Liver (tissue), 9 donors: Measurements from ENCODE around the gene EPGN. TPM values are rescaled to one million over a fixed set of nuclear protein-coding genes. Genes with fewer than 3 reads are reported as not detected.

Experiments
- DNase-seq: peaks from one replicate; pipeline ENCODE4 v3.0.0-alpha.2; 2017; ENCODE audit warnings: low spot score
- H3K27ac ChIP-seq, 2 donors: one replicate each; pipeline ENCODE4 v1.7.0; 2013; ENCODE audit warnings: inconsistent platforms in 2 of 2, low read length in 2 of 2, control low read depth in 1 of 2, low read depth in 1 of 2, mild to moderate bottlenecking in 1 of 2
- H3K27me3 ChIP-seq, 4 donors: one replicate each; pipeline versions ENCODE4 v1.6.1 to v1.7.0; 2013; ENCODE audit warnings: low read length in 3 of 4, inconsistent platforms in 1 of 4, mild to moderate bottlenecking in 1 of 4, moderate library complexity in 1 of 4; ENCODE audit not compliant: control insufficient read depth in 4 of 4, insufficient read depth in 4 of 4
- H3K36me3 ChIP-seq, 4 donors: one replicate each; pipeline versions ENCODE4 v1.6.1 to v1.7.0; 2013; ENCODE audit warnings: low read length in 3 of 4, mild to moderate bottlenecking in 3 of 4, low read depth in 1 of 4, moderate library complexity in 1 of 4; ENCODE audit not compliant: control insufficient read depth in 4 of 4, insufficient read depth in 3 of 4
- H3K4me1 ChIP-seq, 4 donors: one replicate each; pipeline versions ENCODE4 v1.6.1 to v1.7.0; 2013; ENCODE audit warnings: low read length in 3 of 4, mild to moderate bottlenecking in 3 of 4, moderate library complexity in 1 of 4; ENCODE audit not compliant: control insufficient read depth in 4 of 4, insufficient read depth in 4 of 4
- H3K4me3 ChIP-seq, 3 donors: one replicate each; pipeline versions ENCODE4 v1.6.1 to v1.7.0; 2013; ENCODE audit warnings: low read length in 3 of 3, control low read depth in 1 of 3, low read depth in 1 of 3, mild to moderate bottlenecking in 1 of 3
- H3K9ac ChIP-seq, 2 donors: one replicate each; pipeline ENCODE4 v1.7.0; 2013; ENCODE audit warnings: low read length in 2 of 2, mild to moderate bottlenecking in 2 of 2, moderate library complexity in 2 of 2, control low read depth in 1 of 2, low read depth in 1 of 2
- H3K9me3 ChIP-seq, 4 donors: one replicate each; pipeline versions ENCODE4 v1.6.1 to v1.7.0; 2013; ENCODE audit warnings: low read length in 3 of 4; ENCODE audit not compliant: control insufficient read depth in 4 of 4
- ATF3 ChIP-seq: IDR thresholded peaks from 2 replicates; pipeline ENCODE4 v1.6.1; 2016; ENCODE audit warnings: antibody characterized with exemption
- CTCF ChIP-seq: fragments of 150-350 bp; IDR thresholded peaks from 2 replicates; pipeline ENCODE4 v1.5.1; 2017; ENCODE audit warnings: improper control_type of control experiment, low read depth, low read length; ENCODE audit not compliant: missing input control
- FOXA1 ChIP-seq: IDR thresholded peaks from 2 replicates; pipeline ENCODE4 v1.6.1; 2016; ENCODE audit warnings: antibody characterized with exemption
- FOXA2 ChIP-seq: IDR thresholded peaks from 2 replicates; pipeline ENCODE4 v1.6.1; 2016; ENCODE audit warnings: antibody characterized with exemption
- GABPA ChIP-seq, 2 donors: IDR thresholded peaks in 1 of 2; conservative IDR thresholded peaks in 1 of 2; 2 replicates each; pipeline ENCODE4 v1.6.1; 2016; ENCODE audit warnings: antibody characterized with exemption in 2 of 2, mild to moderate bottlenecking in 1 of 2, moderate library complexity in 1 of 2
- HNF4A ChIP-seq, 2 donors: conservative IDR thresholded peaks; 2 replicates each; pipeline ENCODE4 v1.6.1; 2016; ENCODE audit warnings: antibody characterized with exemption in 2 of 2, mild to moderate bottlenecking in 2 of 2
- HNF4G ChIP-seq: IDR thresholded peaks from 2 replicates; pipeline ENCODE4 v1.6.1; 2016; ENCODE audit warnings: antibody characterized with exemption
- JUND ChIP-seq, 2 donors: IDR thresholded peaks; 2 replicates each; pipeline ENCODE4 v1.6.1; 2016; ENCODE audit warnings: antibody characterized with exemption in 2 of 2
- MAX ChIP-seq: IDR thresholded peaks from 2 replicates; pipeline ENCODE4 v1.6.1; 2016; ENCODE audit warnings: antibody characterized with exemption
- NR2F2 ChIP-seq: IDR thresholded peaks from 2 replicates; pipeline ENCODE4 v1.6.1; 2016; ENCODE audit warnings: antibody characterized with exemption
- RAD21 ChIP-seq, 2 donors: IDR thresholded peaks; 2 replicates each; pipeline ENCODE4 v1.6.1; 2016; ENCODE audit warnings: antibody characterized with exemption in 2 of 2, mild to moderate bottlenecking in 2 of 2
- REST ChIP-seq: IDR thresholded peaks from 2 replicates; pipeline ENCODE4 v1.6.1; 2016; ENCODE audit warnings: antibody characterized with exemption, mild to moderate bottlenecking
- RXRA ChIP-seq, 2 donors: IDR thresholded peaks; 2 replicates each; pipeline ENCODE4 v1.6.1; 2017 to 2018; ENCODE audit warnings: antibody characterized with exemption in 2 of 2, mild to moderate bottlenecking in 1 of 2
- SP1 ChIP-seq: IDR thresholded peaks from 2 replicates; pipeline ENCODE4 v1.6.1; 2018; ENCODE audit warnings: antibody characterized with exemption, mild to moderate bottlenecking
- TAF1 ChIP-seq: conservative IDR thresholded peaks from 2 replicates; pipeline ENCODE4 v1.6.1; 2016; ENCODE audit warnings: antibody characterized with exemption, mild to moderate bottlenecking
- ZBTB33 ChIP-seq: IDR thresholded peaks from 2 replicates; pipeline ENCODE4 v1.6.1; 2016; ENCODE audit warnings: antibody characterized with exemption
- WGBS: extraction: QIAGEN DNeasy Blood & Tissue Kit; methylation state at CpG from one replicate; pipeline ENCODE4 v1.1.7; 2013; 5-methylcytosine and 5-hydroxymethylcytosine counted together
- polyA plus RNA-seq, 2 donors: library from polyadenylated mRNA; stranded (reverse) in 1 of 2; unstranded in 1 of 2; fragments of 200-250 nt in 1 of 2; fragments of >200 nt in 1 of 2; fragmentation: Nextera tagmentation in 1 of 2; extraction: Ambion mirVana in 1 of 2; gene quantifications; one replicate each; pipeline versions ENCODE4 v1.2.1 to v1.2.3, GENCODE V29; 2013 to 2015
- total RNA-seq, 2 donors: library from RNA; depleted of rRNA; stranded (reverse); fragments of >200 nt; gene quantifications; one replicate each; pipeline ENCODE4 v1.2.3, GENCODE V29; 2014
- donor health status: healthy.
- donor health status: healthy.
- donor health status: healthy.
- donor health status: healthy.
- donor health status: healthy.

Gene EPGN
- total and polyA plus RNA-seq, 4 donors, result 0.09 to 0.75 TPM; not detected in 2

GRCh38 chr4:74357965-74358364 is 49.7 kb downstream of the EPGN start:
- H3K9ac ChIP-seq, result no peak overlapping the region
- H3K9me3 ChIP-seq, result no peaks in the 10 kb centered on the region
- H3K4me1 ChIP-seq, result no peaks in the 10 kb centered on the region
- 81% methylated on average over 1 of the region's 1 CpG for WGBS
- no peaks in the 10 kb centered on the region for H3K27me3 ChIP-seq
- no peak for TF ChIP-seq SP1
- no peak for TF ChIP-seq RXRA (IDR thresholded peaks at IDR 0.05)
- TF ChIP-seq REST, result no peak
- TF ChIP-seq GABPA (IDR thresholded peaks at IDR 0.05 in 1 of 2, conservative IDR thresholded peaks at IDR 0.05 in 1 of 2), result no peak
- TF ChIP-seq HNF4A (conservative IDR thresholded peaks at IDR 0.05), result no peak
- no peak for TF ChIP-seq RAD21 (IDR thresholded peaks at IDR 0.05)
- TF ChIP-seq TAF1, result no peak
- TF ChIP-seq FOXA2, result no peak
- TF ChIP-seq JUND (IDR thresholded peaks at IDR 0.05), result no peak
- TF ChIP-seq ZBTB33, result no peak
- TF ChIP-seq HNF4G, result no peak
- TF ChIP-seq ATF3, result no peak
- H3K27ac ChIP-seq, result no peak overlapping the region
- H3K36me3 ChIP-seq, result no peaks in the 10 kb centered on the region
- no peak overlapping the region for H3K4me3 ChIP-seq
- DNase-seq, result no peak

- H3K27ac ChIP-seq, result no peak overlapping the region
- H3K9me3 ChIP-seq, result no peaks in the 10 kb centered on the region
- H3K36me3 ChIP-seq, result no peaks in the 10 kb centered on the region
- peaks cover 2 to 13% (median 7%) of the 10 kb centered on the region in 4 donors for H3K4me1 ChIP-seq
- 66% methylated on average over 4 of the region's 4 CpGs for WGBS
- no peak overlapping the region for H3K4me3 ChIP-seq
- H3K27me3 ChIP-seq, result peaks cover 0 to 6% (median 3%) of the 10 kb centered on the region in 4 donors
- no peak for DNase-seq
- no peak overlapping the region for H3K9ac ChIP-seq
- no peak for TF ChIP-seq FOXA2
- TF ChIP-seq FOXA1, result no peak
- no peak for TF ChIP-seq GABPA (IDR thresholded peaks at IDR 0.05 in 1 of 2, conservative IDR thresholded peaks at IDR 0.05 in 1 of 2)
Observed at GRCh38 chr4:74361671-74362070, 53.4 kb downstream of the EPGN start.

- Histone ChIP-seq H3K9ac (no peak overlapping the region), H3K4me3 (no peak overlapping the region), H3K27me3 (peaks cover 0 to 6% (median 3%) of the 10 kb centered on the region in 4 donors), H3K4me1 (peaks cover 2 to 13% (median 7%) of the 10 kb centered on the region in 4 donors), H3K9me3 (no peaks in the 10 kb centered on the region), H3K36me3 (no peaks in the 10 kb centered on the region), H3K27ac (no peak overlapping the region)
- WGBS, result 94% methylated on average over 3 of the region's 3 CpGs
- no peak for DNase-seq
- no peak for TF ChIP-seq CTCF
- TF ChIP-seq MAX, result no peak
- no peak for TF ChIP-seq REST
- no peak for TF ChIP-seq SP1
- TF ChIP-seq TAF1, result no peak
- TF ChIP-seq HNF4G, result no peak
- TF ChIP-seq FOXA2, result no peak
- no peak for TF ChIP-seq RAD21 (IDR thresholded peaks at IDR 0.05)
- TF ChIP-seq ATF3, result no peak
- TF ChIP-seq NR2F2, result no peak
Observed at GRCh38 chr4:74362347-74362746, 54.1 kb downstream of the EPGN start.
